Measurements from ENCODE around the gene TPSG1.
"Not testable (repeated sequence)": the region's sequence is repeated elsewhere in the genome, so short reads cannot be mapped to it uniquely, and the experiment has no call there.

The TPSG1 gene

DNA sequence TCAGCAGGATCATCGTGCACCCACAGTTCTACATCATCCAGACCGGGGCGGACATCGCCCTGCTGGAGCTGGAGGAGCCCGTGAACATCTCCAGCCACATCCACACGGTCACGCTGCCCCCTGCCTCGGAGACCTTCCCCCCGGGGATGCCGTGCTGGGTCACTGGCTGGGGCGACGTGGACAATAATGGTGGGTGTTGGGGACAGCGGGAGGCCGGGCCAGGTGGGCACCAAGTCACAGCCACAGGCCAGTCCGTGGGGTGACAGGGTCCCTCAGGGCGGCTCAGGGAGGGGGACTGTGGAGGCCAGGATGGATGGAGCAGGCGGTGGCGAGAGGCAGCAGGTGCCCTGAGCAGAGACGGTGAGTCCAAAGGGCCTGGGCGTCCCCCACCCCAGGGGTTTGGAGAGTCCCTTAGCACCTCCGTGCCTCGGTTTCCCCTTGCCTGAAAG lies 31.8 kb upstream of the TPSG1 start:
- DNase-seq (ENCODE audit: low spot score) = no peak

DNA sequence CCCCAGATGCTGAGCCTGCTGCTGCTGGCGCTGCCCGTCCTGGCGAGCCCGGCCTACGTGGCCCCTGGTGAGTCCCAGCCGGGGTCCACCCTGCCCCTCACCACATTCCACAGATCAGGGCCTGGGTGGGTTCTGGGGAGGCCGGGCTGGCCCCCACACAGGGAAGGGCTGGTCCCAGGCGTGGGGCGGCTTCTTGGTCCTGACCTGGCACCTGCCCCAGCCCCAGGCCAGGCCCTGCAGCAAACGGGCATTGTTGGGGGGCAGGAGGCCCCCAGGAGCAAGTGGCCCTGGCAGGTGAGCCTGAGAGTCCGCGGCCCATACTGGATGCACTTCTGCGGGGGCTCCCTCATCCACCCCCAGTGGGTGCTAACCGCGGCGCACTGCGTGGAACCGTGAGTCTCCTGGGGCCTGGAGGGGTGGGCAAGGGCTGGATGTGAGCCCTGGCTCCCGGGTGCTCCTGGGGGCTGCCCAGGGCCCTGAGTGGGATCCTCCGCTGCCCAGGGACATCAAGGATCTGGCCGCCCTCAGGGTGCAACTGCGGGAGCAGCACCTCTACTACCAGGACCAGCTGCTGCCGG lies 31.3 kb upstream of the TPSG1 start:
- not testable (repeated sequence) for DNase-seq (ENCODE audit: low spot score)

GRCh38 chr16:1255276-1256122 lies 30.4 kb upstream of the TPSG1 start, which contains the start of gene TPSD1:
TSS of gene TPSD1 (plus strand) at chr16:1256069. CDS start at chr16:1256281, 212 bp downstream.
- not testable (repeated sequence) for DNase-seq (ENCODE audit: low spot score)

DNA sequence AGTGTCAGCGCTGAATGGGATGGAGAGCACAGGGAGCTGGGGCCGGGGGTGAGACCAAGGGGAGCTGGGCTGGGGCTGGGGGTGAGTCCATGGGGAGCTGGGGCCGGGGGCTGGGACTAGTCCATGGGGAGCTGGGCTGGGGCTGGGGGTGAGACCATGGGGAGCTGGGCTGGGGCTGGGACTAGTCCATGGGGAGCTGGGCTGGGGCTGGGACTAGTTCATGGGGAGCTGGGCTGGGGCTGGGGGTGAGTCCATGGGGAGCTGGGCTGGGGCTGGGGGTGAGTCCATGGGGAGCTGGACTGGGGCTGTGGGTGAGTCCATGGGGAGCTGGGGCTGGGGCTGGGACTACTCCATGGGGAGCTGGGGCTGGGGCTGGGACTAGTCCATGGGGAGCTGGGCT lies 29.8 kb upstream of the TPSG1 start:
- DNase-seq (ENCODE audit: low spot score) = not testable (repeated sequence)

DNA sequence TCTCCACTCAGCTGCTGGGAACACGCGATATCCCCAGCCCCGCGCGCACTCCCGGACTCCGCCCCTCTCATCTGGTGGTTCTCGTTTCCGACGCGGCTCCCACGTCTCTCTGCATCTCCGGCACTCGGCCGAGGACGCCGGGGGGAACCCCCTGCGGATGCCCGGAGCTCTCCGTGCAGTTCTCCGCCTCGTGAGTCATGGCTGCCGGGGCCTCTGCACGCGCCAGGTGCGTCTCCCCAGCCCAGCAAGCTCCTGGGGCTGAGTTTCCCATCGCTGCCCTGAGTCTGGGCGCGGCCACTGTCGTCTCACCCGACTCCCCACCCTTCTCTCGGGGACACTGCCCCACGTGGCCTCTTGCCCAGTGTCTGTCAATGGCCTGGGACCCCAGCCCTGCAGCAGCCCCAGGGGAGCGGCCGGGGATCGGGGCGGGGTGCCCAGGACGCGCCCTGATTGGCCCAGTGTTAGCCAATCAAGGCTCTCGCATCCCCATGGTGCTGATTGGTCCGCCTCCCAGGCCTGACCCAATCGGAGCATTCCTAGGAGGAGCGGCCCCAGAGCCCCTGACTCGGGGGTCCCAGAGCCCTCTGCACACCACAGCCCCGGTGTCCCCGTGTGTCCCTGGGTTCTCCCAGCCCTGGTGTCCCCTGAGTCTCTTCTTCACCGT lies 28.8 kb upstream of the TPSG1 start:
- not testable (repeated sequence) for DNase-seq (ENCODE audit: low spot score)

DNA sequence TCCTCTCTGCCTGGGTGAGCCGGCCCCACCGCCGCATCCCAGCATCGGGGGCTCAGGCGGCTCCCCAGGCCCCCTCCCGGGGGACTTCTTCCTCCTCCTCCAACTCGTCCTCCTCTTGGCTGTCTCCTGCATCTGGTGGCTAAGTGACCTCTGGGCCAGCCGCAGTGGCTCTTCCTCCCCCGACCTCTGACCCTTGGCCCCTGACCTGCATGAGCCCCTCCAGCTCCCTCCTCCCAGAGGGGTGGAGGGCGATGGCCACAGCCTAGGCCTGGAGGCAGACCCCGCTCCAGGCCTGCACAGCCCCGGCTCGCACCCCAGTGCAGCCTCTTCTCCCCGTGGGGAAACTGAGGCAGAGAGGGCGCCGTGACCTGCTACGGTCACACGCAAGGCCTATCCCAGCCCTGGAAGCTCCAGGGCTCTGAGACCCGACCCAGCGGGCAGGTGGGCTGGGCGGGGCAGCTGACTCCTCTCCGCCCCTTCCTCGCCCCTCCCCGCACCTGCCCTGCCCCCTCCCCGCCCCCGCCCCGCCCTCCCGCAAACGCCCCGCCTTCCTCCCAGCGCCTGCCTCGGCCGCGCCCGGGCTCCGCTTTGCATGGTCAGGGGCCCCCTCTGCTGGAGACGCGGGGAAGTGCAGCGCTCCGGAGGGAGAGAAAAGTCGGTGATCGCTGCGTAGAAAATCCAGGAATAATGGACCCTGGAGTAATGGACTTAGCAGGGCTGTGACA lies 24.1 kb upstream of the TPSG1 start:
- DNase-seq (ENCODE audit: low spot score) = not testable (repeated sequence)

GRCh38 chr16:1247903-1248537 lies 23.0 kb upstream of the TPSG1 start:
- not testable (repeated sequence) for DNase-seq (ENCODE audit: low spot score)

- no peak for DNase-seq (ENCODE audit: low spot score)
Observed at GRCh38 chr16:1245452-1246020, 20.5 kb upstream of the TPSG1 start.

GRCh38 chr16:1244881-1245280 lies 19.8 kb upstream of the TPSG1 start:
- DNase-seq (ENCODE audit: low spot score) = no peak

DNA sequence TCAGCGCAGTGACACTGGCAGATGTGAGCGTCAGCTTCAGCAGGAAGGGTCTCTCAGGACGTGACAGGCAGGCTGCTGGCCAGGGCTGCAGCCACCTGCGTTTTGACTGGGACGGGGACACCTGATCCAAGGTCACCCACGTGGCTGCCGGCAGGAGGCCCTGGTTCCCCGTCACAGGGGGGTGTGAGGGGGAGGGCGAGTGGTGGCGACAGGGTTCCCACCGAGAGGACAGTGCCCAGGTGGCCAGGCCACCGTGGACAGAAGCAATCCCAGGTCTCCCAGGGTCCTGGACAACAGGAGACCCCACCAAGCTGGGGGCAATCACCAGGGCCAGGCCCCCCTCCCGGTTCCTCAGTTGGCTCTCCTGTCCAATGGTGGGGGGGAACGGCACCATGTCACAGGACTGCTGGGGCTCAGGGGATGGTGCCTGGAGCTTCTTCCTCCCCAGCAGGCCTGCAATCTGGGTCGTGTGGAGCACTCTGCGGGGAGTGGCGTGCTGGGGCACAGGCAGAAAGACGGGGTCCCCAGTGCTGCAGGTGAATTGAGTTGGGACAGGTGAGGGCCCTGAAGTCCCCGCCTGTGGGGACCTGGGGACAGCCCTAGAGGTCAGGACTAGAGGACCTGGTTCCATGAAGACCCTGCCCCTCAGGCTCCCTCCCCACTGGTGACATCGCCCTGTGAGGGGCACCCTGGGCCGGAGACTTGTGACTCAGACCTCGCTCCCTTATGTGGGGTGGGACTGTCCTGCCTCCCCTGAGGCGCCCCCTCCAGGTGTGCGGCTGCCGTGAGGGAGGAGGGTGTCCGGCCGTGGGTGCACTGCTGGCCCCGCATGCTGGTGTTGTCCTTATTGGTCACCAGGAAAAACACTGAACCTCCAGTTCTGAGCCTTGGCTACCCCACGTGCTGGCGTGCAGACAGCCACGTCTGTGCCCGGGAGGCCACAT lies 19.1 kb upstream of the TPSG1 start:
- not testable (repeated sequence) for DNase-seq (ENCODE audit: low spot score)

GRCh38 chr16:1243363-1243762 lies 18.3 kb upstream of the TPSG1 start:
- not testable (repeated sequence) for DNase-seq (ENCODE audit: low spot score)

DNA sequence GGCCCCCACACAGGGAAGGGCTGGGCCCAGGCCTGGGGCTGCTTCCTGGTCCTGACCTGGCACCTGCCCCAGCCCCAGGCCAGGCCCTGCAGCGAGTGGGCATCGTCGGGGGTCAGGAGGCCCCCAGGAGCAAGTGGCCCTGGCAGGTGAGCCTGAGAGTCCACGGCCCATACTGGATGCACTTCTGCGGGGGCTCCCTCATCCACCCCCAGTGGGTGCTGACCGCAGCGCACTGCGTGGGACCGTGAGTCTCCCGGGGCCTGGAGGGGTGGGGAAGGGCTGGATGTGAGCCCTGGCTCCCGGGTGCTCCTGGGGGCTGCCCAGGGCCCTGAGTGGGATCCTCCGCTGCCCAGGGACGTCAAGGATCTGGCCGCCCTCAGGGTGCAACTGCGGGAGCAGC lies 16.0 kb upstream of the TPSG1 start:
- DNase-seq (ENCODE audit: low spot score) = not testable (repeated sequence)

GRCh38 chr16:1240436-1240835 lies 15.4 kb upstream of the TPSG1 start, which contains the start of gene TPSAB1:
TSS of gene TPSAB1 (plus strand) at chr16:1240705. CDS start at chr16:1240939, 234 bp downstream.
- not testable (repeated sequence) for DNase-seq (ENCODE audit: low spot score)

DNA sequence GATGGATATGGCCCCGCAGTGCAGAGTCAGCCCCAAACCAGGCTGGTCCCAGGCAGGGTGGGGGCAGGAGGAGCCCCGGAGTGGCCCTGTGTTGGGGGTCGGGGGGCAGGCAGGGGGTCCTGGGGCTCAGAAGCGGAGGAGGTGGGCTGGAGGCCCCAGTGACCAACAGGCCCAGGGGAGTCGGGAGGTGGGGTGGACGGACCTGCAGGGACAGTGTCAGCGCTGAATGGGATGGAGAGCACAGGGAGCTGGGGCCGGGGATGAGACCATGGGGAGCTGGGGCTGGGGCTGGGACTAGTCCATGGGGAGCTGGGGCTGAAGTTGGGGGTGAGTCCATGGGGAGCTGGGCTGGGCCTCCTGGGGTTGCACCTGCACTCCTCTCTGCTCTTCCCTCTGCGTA lies 14.5 kb upstream of the TPSG1 start:
- not testable (repeated sequence) for DNase-seq (ENCODE audit: low spot score)

- DNase-seq (ENCODE audit: low spot score) = not testable (repeated sequence)
Observed at GRCh38 chr16:1238909-1239308, 13.8 kb upstream of the TPSG1 start.

GRCh38 chr16:1237990-1238389 lies 12.9 kb upstream of the TPSG1 start:
- DNase-seq (ENCODE audit: low spot score) = no peak

GRCh38 chr16:1236659-1237058 lies 11.6 kb upstream of the TPSG1 start:
- not testable (repeated sequence) for DNase-seq (ENCODE audit: low spot score)

- DNase-seq (ENCODE audit: low spot score) = not testable (repeated sequence)
Observed at GRCh38 chr16:1232049-1232748, 7.1 kb upstream of the TPSG1 start.

DNA sequence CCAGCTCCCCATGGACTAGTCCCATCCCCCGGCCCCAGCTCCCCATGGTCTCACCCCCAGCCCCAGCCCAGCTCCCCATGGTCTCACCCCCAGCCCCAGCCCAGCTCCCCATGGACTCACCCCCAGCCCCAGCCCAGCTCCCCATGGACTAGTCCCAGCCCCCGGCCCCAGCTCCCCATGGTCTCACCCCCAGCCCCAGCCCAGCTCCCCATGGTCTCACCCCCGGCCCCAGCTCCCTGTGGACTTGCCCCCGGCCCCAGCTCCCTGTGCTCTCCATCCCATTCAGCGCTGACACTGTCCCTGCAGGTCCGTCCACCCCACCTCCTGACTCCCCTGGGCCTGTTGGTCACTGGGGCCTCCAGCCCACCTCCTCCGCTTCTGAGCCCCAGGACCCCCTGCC lies 6.2 kb upstream of the TPSG1 start:
- not testable (repeated sequence) for DNase-seq (ENCODE audit: low spot score)
